ENCODE results near the gene CTH. TPM values are rescaled to one million over a fixed set of nuclear protein-coding genes. Genes with fewer than 3 reads are reported as not detected.

Gene CTH
- total RNA-seq, 1 experiment from 2014 or later: 14.7 TPM

DNA sequence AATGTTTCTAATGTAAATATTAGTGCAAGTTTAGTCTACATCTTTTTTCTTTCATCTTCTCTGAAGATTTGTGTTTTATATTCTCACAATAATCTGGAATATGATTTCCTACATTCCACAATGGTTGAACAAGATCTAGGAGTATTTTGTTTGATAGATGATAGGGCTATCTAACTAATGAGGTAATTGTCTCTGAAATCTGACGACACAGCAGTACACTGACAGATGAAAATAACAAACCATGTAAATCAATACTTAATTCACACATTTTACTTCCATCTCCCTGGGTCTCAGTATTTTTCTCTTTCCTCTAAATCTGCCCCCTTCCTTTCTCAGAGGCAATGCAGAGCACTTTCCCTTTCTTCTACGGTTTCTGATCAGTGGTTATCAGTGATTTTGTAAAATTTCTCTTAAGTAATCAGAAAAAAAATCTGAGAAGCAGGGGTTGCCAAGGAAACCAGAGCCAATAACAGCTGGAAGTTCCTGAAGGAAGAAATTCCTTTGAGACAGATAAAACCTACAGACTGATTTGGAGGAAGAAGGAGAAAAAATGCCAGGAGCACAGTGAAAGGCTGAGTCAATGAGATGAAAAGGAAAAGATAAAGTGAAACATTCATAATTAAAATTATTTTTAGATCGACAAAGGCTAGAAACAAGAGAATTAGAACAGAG, 49.2 kb upstream of the CTH start:
- Histone ChIP-seq H3K4me1 (ENCODE audit: control insufficient read depth in 1 of 2, insufficient read depth in 2 of 2, low read length in 2 of 2) (peaks cover 1 to 10% of the 10 kb centered on the region in 2 experiments; a peak in 2 of 4 replicates), H3K79me2 (ENCODE audit: insufficient read depth, low read length) (no peaks in the 10 kb centered on the region), H3K9me2 (ENCODE audit: insufficient read depth) (no peaks in the 10 kb centered on the region), H3K27ac (ENCODE audit: low read depth, low read length) (no peak overlapping the region), H3K9ac (ENCODE audit: low read length) (no peak overlapping the region), H3K27me3 (ENCODE audit: insufficient read depth, low read length) (no peaks in the 10 kb centered on the region), H3K9me3 (ENCODE audit: control insufficient read depth in 1 of 2, insufficient read depth in 1 of 2, low read depth in 1 of 2, low read length in 2 of 2) (no peaks in the 10 kb centered on the region), H3K4me2 (ENCODE audit: low read length) (no peak overlapping the region), H3K4me3 (replicated peaks in 1 of 2; ENCODE audit: low read depth in 1 of 2, low read length in 2 of 2) (no peak overlapping the region), H3K36me3 (ENCODE audit: control insufficient read depth in 1 of 2, insufficient read depth in 2 of 2, low read length in 2 of 2) (no peaks in the 10 kb centered on the region), H2AFZ (ENCODE audit: low read depth, low read length, poor library complexity, severe bottlenecking) (no peak overlapping the region), H4K20me1 (ENCODE audit: insufficient read depth) (no peaks in the 10 kb centered on the region)
- ChIA-PET RAD21 (ENCODE audit: low non-redundant PET in 1 of 2, low total read pairs in 2 of 2, uncharacterized antibody in 2 of 2, unreplicated experiment in 2 of 2) (no interaction called here), POLR2A (no interaction called here), CTCF (no interaction called here)
- DNase-seq (ENCODE audit: low read depth, low spot score) (no peak), ATAC-seq (no peak)
- intact Hi-C loops (cut with micrococcal nuclease): no loop called here
- BruUV-seq (replicated peaks): no TSS peak
- TF ChIP-seq, protein P1, sequence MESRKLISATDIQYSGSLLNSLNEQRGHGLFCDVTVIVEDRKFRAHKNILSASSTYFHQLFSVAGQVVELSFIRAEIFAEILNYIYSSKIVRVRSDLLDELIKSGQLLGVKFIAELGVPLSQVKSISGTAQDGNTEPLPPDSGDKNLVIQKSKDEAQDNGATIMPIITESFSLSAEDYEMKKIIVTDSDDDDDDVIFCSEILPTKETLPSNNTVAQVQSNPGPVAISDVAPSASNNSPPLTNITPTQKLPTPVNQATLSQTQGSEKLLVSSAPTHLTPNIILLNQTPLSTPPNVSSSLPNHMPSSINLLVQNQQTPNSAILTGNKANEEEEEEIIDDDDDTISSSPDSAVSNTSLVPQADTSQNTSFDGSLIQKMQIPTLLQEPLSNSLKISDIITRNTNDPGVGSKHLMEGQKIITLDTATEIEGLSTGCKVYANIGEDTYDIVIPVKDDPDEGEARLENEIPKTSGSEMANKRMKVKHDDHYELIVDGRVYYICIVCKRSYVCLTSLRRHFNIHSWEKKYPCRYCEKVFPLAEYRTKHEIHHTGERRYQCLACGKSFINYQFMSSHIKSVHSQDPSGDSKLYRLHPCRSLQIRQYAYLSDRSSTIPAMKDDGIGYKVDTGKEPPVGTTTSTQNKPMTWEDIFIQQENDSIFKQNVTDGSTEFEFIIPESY (IDR thresholded peaks at IDR 0.05; ENCODE audit: extremely low read depth, insufficient replicate concordance, low read length): no peak
- no peak for TF ChIP-seq FOSL1 (IDR thresholded peaks at IDR 0.05; ENCODE audit: low read depth)
- TF ChIP-seq SIN3A (IDR thresholded peaks at IDR 0.05; ENCODE audit: low read depth): no peak
- TF ChIP-seq TCF7L2 (IDR thresholded peaks at IDR 0.05; ENCODE audit: borderline replicate concordance, extremely low read depth, insufficient read depth, insufficient read length): no peak
- TF ChIP-seq, protein P2, sequence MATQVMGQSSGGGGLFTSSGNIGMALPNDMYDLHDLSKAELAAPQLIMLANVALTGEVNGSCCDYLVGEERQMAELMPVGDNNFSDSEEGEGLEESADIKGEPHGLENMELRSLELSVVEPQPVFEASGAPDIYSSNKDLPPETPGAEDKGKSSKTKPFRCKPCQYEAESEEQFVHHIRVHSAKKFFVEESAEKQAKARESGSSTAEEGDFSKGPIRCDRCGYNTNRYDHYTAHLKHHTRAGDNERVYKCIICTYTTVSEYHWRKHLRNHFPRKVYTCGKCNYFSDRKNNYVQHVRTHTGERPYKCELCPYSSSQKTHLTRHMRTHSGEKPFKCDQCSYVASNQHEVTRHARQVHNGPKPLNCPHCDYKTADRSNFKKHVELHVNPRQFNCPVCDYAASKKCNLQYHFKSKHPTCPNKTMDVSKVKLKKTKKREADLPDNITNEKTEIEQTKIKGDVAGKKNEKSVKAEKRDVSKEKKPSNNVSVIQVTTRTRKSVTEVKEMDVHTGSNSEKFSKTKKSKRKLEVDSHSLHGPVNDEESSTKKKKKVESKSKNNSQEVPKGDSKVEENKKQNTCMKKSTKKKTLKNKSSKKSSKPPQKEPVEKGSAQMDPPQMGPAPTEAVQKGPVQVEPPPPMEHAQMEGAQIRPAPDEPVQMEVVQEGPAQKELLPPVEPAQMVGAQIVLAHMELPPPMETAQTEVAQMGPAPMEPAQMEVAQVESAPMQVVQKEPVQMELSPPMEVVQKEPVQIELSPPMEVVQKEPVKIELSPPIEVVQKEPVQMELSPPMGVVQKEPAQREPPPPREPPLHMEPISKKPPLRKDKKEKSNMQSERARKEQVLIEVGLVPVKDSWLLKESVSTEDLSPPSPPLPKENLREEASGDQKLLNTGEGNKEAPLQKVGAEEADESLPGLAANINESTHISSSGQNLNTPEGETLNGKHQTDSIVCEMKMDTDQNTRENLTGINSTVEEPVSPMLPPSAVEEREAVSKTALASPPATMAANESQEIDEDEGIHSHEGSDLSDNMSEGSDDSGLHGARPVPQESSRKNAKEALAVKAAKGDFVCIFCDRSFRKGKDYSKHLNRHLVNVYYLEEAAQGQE (IDR thresholded peaks at IDR 0.05; ENCODE audit: low read depth): no peak
- TF ChIP-seq POLR2AphosphoS5 (IDR thresholded peaks at IDR 0.05; ENCODE audit: low read depth, low read length): no peak
- TF ChIP-seq CBX3 (IDR thresholded peaks at IDR 0.05; ENCODE audit: low read depth): no peak
- TF ChIP-seq, protein P3, sequence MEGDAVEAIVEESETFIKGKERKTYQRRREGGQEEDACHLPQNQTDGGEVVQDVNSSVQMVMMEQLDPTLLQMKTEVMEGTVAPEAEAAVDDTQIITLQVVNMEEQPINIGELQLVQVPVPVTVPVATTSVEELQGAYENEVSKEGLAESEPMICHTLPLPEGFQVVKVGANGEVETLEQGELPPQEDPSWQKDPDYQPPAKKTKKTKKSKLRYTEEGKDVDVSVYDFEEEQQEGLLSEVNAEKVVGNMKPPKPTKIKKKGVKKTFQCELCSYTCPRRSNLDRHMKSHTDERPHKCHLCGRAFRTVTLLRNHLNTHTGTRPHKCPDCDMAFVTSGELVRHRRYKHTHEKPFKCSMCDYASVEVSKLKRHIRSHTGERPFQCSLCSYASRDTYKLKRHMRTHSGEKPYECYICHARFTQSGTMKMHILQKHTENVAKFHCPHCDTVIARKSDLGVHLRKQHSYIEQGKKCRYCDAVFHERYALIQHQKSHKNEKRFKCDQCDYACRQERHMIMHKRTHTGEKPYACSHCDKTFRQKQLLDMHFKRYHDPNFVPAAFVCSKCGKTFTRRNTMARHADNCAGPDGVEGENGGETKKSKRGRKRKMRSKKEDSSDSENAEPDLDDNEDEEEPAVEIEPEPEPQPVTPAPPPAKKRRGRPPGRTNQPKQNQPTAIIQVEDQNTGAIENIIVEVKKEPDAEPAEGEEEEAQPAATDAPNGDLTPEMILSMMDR (IDR thresholded peaks at IDR 0.05 in 2 of 3, conservative IDR thresholded peaks at IDR 0.05 in 1 of 3; ENCODE audit: borderline replicate concordance in 1 of 3, insufficient read depth in 1 of 3, low read depth in 2 of 3, low read length in 2 of 3): no peak
- TF ChIP-seq JUND (IDR thresholded peaks at IDR 0.05): no peak
